Measurements from ENCODE around the gene BUD23. TPM values are rescaled to one million over a fixed set of nuclear protein-coding genes. Genes with fewer than 3 reads are reported as not detected.

The BUD23 gene
- total RNA-seq, 4 donors from 2014 or later: 41.5 to 65.0 (median 45.3) TPM

DNA sequence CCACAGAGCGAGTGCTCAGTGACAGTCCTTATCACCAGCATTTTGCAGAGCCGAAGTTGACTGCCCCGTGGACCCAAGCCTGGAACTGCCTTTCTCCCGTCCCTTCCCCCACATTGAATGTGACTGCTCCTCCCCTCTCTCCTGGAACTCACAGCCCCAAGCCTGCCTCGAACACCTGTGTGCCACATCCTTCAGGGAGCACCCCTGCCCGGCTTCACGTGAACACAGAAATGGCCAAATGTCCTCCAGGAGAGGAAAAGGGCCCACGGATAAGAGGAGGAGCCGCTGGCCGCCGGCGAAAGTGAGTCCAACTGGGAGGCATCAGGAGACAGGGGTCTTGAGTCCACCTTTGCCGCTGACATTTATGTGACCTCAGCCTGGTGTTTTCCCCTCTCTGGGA, 19.8 kb downstream of the BUD23 start:
- Histone ChIP-seq H3K27ac (no peak overlapping the region), H3K4me3 (peak overlapping the region in 1 of 2 donors; percentile 43), H3K4me1 (peaks cover 0 to 22% (median 7%) of the 10 kb centered on the region in 3 donors), H3K27me3 (no peaks in the 10 kb centered on the region), H3K9me3 (no peaks in the 10 kb centered on the region), H3K36me3 (peaks cover 0 to 84% of the 10 kb centered on the region in 2 donors)
- WGBS, 2 donors (ENCODE audit: low coverage in 1 of 2): 65 to 80% methylated on average over 2 to 5 of the region's 13 CpGs
- TF ChIP-seq EP300 (IDR thresholded peaks at IDR 0.05): no peak
- TF ChIP-seq, protein P1, sequence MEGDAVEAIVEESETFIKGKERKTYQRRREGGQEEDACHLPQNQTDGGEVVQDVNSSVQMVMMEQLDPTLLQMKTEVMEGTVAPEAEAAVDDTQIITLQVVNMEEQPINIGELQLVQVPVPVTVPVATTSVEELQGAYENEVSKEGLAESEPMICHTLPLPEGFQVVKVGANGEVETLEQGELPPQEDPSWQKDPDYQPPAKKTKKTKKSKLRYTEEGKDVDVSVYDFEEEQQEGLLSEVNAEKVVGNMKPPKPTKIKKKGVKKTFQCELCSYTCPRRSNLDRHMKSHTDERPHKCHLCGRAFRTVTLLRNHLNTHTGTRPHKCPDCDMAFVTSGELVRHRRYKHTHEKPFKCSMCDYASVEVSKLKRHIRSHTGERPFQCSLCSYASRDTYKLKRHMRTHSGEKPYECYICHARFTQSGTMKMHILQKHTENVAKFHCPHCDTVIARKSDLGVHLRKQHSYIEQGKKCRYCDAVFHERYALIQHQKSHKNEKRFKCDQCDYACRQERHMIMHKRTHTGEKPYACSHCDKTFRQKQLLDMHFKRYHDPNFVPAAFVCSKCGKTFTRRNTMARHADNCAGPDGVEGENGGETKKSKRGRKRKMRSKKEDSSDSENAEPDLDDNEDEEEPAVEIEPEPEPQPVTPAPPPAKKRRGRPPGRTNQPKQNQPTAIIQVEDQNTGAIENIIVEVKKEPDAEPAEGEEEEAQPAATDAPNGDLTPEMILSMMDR (IDR thresholded peaks at IDR 0.05): no peak
- no peak for TF ChIP-seq POLR2A (IDR thresholded peaks at IDR 0.05)
- TF ChIP-seq POLR2AphosphoS5 (IDR thresholded peaks at IDR 0.05): no peak
- no peak for ATAC-seq

DNA sequence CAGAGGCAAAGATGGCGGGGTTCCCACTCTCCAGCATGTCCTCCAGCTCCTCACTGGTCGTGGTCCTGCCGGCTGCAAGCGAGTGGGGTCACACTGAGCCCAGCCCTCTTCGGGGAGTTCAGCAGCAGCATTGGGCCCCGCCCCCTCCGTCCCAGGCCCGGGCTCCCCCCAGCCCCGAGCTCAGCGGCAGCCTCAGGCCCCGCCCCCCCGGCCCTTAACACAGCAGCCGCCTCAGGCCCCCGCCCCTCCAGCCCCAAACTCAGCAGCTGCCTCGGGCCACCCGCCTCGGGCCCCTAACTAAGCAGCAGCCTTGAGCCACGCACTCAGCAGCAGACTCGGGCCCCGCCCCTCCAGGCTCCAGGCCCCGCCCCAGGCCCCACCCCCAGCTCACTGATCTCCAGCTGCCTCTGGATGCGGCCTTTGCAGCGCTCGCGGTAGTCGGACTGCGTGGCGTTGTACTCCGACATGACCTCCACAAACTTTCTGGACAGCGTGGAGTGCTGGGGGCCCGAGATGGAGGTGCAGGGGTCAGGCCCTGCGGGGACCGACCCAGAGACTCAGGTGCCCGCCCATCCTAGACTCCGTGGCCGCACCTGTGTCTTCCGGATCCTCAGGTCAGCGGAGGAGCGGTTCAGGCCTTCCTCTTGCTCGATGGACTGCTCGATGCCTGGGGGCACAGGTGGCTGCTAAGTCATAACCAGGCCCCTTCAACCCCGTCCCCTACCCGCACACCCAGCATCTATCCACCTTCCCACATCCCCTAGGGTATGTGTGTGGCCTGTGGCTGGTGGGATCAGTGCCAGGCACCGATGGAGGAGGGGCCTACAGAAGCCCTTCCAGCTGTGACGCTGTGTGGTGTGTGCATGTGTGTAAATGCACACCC, 20.6 kb downstream of the BUD23 start:
- ATAC-seq: peak; percentile 69
- peaks cover 0 to 83% of the 10 kb centered on the region in 2 donors for H3K36me3 ChIP-seq
- H3K9me3 ChIP-seq: no peaks in the 10 kb centered on the region
- TF ChIP-seq POLR2AphosphoS5 (IDR thresholded peaks at IDR 0.05) (no peak), POLR2A (IDR thresholded peaks at IDR 0.05) (no peak), EP300 (IDR thresholded peaks at IDR 0.05) (no peak)
- TF ChIP-seq, protein P1 (IDR thresholded peaks at IDR 0.05): no peak
- peaks cover 0 to 22% (median 7%) of the 10 kb centered on the region in 3 donors for H3K4me1 ChIP-seq
- 0 to 33% methylated on average over 1 to 2 of the region's 45 CpGs for WGBS, 2 donors (ENCODE audit: low coverage in 1 of 2)
- H3K27ac ChIP-seq: no peak overlapping the region
- H3K27me3 ChIP-seq: no peaks in the 10 kb centered on the region
- peak overlapping the region in 1 of 2 donors; percentile 43 for H3K4me3 ChIP-seq

- no peak for ATAC-seq
- H3K4me3 ChIP-seq: no peak overlapping the region
- H3K9me3 ChIP-seq: no peaks in the 10 kb centered on the region
- no peak overlapping the region for H3K27ac ChIP-seq
- peaks cover 0 to 74% of the 10 kb centered on the region in 2 donors for H3K36me3 ChIP-seq
- no peak for TF ChIP-seq POLR2A (IDR thresholded peaks at IDR 0.05)
- TF ChIP-seq EP300 (IDR thresholded peaks at IDR 0.05): no peak
- no peak for TF ChIP-seq POLR2AphosphoS5 (IDR thresholded peaks at IDR 0.05)
- TF ChIP-seq, protein P1 (IDR thresholded peaks at IDR 0.05): no peak
- no peaks in the 10 kb centered on the region for H3K27me3 ChIP-seq
- peaks cover 0 to 22% (median 7%) of the 10 kb centered on the region in 3 donors for H3K4me1 ChIP-seq
- 85 to 97% methylated on average over 4 to 7 of the region's 23 CpGs for WGBS, 2 donors (ENCODE audit: low coverage in 1 of 2)
Measured at GRCh38 chr7:73704640-73705550, 21.5 kb downstream of the BUD23 start.

GRCh38 chr7:73705551-73705920, 22.1 kb downstream of the BUD23 start:
- no peaks in the 10 kb centered on the region for H3K9me3 ChIP-seq
- peaks cover 0 to 22% (median 7%) of the 10 kb centered on the region in 3 donors for H3K4me1 ChIP-seq
- TF ChIP-seq EP300 (IDR thresholded peaks at IDR 0.05) (no peak), POLR2A (IDR thresholded peaks at IDR 0.05) (no peak)
- TF ChIP-seq, protein P1 (IDR thresholded peaks at IDR 0.05): no peak
- 100% methylated on average over 1 of the region's 10 CpGs; no CpG with 5 or more reads in 1 of the 2 donors for WGBS, 2 donors (ENCODE audit: low coverage in 1 of 2)
- H3K27me3 ChIP-seq: no peaks in the 10 kb centered on the region
- H3K4me3 ChIP-seq: no peak overlapping the region
- ATAC-seq: no peak
- H3K36me3 ChIP-seq: peaks cover 0 to 68% of the 10 kb centered on the region in 2 donors
- H3K27ac ChIP-seq: no peak overlapping the region

Measured in gastroesophageal sphincter (tissue), 4 donors.